ENCODE measurements around the gene MKKS.

- TF ChIP-seq CTCF (IDR thresholded peaks at IDR 0.05): no peak
- no peak for TF ChIP-seq POLR2A (IDR thresholded peaks at IDR 0.05)
Observed at GRCh38 chr20:10483691-10484090, 49.7 kb upstream of the MKKS start.
